WERI-Rb-1 (cell line): ENCODE results near the gene MSH5.

Experiments used
- DNase-seq: peaks from one replicate; pipeline ENCODE4 v3.0.0-alpha.2; 2020
- H3K27ac ChIP-seq: fragments of 250-450 bp; sonication (Bioruptor Pico); 2 replicates; pipeline ENCODE4 v1.5.1; 2020; ENCODE audit warnings: mild to moderate bottlenecking, moderate library complexity
- H3K27me3 ChIP-seq: fragments of 250-450 bp; sonication (Bioruptor Pico); 2 replicates; pipeline ENCODE4 v1.5.1; 2021; ENCODE audit warnings: mild to moderate bottlenecking, low read depth, moderate library complexity; ENCODE audit not compliant: insufficient read depth, severe bottlenecking
- H3K36me3 ChIP-seq: fragments of 250-450 bp; sonication (Bioruptor Pico); 2 replicates; pipeline ENCODE4 v1.5.1; 2020; ENCODE audit warnings: mild to moderate bottlenecking, moderate library complexity
- H3K4me3 ChIP-seq: 2 replicates; pipeline ENCODE4 v1.5.1; 2011; ENCODE audit warnings: low read depth, mild to moderate bottlenecking, control low read depth, low read length
- H3K9me3 ChIP-seq: fragments of 250-450 bp; sonication (Bioruptor Pico); 2 replicates; pipeline ENCODE4 v1.5.1; 2021; ENCODE audit warnings: mild to moderate bottlenecking, moderate library complexity; ENCODE audit not compliant: severe bottlenecking
- TF ChIP-seq, protein P1 (sequence below): IDR thresholded peaks from 2 replicates; pipeline ENCODE4 v1.5.1; 2011; ENCODE audit warnings: low read depth, mild to moderate bottlenecking, control low read depth, inconsistent platforms, low read length

Gene MSH5

DNA sequence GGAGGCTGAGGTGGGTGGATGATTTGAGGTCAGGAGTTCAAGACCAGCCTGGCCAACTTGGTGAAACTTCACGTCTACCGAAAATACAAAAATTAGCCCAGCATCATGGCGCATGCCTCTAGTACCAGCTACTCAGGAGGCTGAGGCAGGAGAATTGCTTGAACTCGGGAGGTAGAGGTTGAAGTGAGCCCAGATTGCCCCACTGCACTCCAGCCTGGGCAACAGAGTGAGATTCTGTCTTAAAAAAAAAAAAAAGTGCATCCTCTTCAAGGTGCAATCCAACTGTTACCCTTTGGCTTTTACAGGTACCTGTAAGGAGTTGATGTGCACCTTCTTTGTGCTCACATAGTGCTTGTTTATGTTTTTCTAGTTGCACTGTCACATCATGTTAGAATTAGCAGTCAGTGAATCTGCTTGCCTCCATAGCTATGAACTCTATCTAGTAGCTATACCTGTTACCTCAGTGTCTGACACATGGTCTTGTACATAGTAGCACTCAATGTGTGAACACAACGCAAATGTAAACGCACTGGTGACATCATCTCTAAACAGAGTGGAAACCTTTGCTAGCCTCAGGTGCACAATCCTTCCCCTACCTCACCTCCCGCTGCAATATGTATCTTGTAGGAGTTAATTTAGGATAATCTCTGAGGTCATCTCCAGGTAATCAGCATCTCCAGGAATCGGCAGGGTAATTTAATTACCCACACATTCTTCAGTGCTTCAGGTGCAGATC, 9.7 kb downstream of the MSH5 start:
- Histone ChIP-seq H3K9me3 (no peaks in the 10 kb centered on the region), H3K27ac (no peak overlapping the region), H3K27me3 (no peaks in the 10 kb centered on the region), H3K4me3 (no peak overlapping the region), H3K36me3 (no peaks in the 10 kb centered on the region)
- TF ChIP-seq, protein P1, sequence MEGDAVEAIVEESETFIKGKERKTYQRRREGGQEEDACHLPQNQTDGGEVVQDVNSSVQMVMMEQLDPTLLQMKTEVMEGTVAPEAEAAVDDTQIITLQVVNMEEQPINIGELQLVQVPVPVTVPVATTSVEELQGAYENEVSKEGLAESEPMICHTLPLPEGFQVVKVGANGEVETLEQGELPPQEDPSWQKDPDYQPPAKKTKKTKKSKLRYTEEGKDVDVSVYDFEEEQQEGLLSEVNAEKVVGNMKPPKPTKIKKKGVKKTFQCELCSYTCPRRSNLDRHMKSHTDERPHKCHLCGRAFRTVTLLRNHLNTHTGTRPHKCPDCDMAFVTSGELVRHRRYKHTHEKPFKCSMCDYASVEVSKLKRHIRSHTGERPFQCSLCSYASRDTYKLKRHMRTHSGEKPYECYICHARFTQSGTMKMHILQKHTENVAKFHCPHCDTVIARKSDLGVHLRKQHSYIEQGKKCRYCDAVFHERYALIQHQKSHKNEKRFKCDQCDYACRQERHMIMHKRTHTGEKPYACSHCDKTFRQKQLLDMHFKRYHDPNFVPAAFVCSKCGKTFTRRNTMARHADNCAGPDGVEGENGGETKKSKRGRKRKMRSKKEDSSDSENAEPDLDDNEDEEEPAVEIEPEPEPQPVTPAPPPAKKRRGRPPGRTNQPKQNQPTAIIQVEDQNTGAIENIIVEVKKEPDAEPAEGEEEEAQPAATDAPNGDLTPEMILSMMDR, result no peak
- no peak for DNase-seq

DNA sequence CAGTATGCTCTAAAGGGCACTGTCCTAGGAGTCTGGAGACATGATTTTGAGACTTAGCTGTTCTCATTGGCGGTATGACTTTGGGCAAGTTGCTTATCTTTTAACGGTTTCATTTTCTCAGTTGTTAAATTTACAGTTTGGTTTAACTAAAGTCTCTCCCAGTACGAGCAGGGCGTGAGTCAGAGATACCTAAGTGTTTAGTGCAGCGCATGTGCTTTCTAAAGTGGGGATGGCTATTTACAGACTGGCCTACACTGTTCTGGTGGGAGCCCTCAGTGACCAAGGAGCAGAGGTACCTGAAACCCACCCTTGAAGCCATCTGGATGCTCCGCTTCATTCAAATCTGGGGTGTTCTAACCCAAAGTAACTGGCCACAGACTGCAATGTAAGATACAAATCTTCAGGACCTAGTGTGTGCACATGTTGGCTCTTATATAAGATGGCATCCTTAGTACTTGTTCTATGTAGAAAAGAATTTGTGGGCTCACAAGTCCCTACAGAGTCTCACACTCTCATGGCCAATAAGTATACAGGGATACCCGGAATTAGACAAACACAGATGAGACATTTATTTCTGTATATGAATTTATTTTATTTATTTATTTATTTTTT, 10.7 kb downstream of the MSH5 start:
- no peak for DNase-seq
- H3K4me3 ChIP-seq, result no peak overlapping the region
- TF ChIP-seq, protein P1, result no peak
- H3K9me3 ChIP-seq, result no peaks in the 10 kb centered on the region
- no peaks in the 10 kb centered on the region for H3K27me3 ChIP-seq
- H3K27ac ChIP-seq, result no peak overlapping the region
- H3K36me3 ChIP-seq, result no peaks in the 10 kb centered on the region

DNA sequence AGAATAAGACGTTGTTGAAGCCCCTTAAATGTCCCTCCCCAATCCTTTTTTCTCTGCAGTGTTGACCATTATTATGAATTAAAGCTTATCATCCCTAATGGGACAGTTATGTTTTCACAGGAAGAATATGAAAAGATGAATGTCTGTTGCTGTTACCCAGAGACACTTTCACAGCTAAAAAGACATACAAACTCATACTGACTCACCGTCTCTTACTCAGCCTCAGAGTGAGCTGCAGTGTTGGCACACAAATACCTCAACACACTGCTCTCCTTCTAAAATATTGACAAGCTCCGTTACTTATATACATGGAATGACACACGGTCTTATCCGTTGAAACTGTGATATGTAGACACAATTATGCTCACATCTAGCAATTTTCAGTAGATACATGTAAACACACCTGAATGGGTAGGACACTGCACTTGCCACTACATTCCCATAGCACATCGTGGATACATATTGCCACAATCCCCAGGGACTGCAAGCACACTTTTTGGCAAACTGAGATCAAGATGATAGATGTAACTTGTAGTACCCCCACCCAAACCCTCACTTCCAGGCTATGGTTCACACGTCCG, 13.0 kb downstream of the MSH5 start:
- Histone ChIP-seq H3K4me3 (no peak overlapping the region), H3K36me3 (no peaks in the 10 kb centered on the region), H3K9me3 (no peaks in the 10 kb centered on the region), H3K27ac (no peak overlapping the region), H3K27me3 (no peaks in the 10 kb centered on the region)
- TF ChIP-seq, protein P1, result no peak
- no peak for DNase-seq

DNA sequence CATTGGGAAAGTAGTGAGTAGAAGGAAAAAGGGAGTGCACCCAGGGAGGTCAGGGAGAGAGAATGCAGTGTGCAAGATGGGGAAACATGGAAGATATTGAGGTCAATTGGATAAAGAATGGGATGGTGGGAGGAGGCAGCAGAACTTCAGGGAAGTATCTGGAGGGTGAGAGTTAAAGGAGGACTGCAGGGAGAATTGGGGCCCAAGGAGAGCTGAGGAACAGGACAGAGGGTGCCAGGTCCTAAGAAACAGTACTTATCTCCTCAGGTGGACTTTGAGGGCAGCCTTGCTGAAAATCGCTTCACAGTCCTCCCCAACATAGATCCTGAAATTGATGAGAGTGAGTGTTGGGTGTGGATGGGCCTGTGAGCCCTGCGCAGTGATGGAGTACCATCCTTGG, 18.5 kb downstream of the MSH5 start:
- TF ChIP-seq, protein P1, result no peak
- H3K27ac ChIP-seq, result no peak overlapping the region
- no peaks in the 10 kb centered on the region for H3K36me3 ChIP-seq
- no peak overlapping the region for H3K4me3 ChIP-seq
- H3K27me3 ChIP-seq, result no peaks in the 10 kb centered on the region
- H3K9me3 ChIP-seq, result peaks cover 6% of the 10 kb centered on the region
- DNase-seq, result no peak

- no peak for DNase-seq
- Histone ChIP-seq H3K27ac (no peak overlapping the region), H3K36me3 (no peaks in the 10 kb centered on the region), H3K27me3 (no peaks in the 10 kb centered on the region), H3K4me3 (no peak overlapping the region), H3K9me3 (peaks cover 7% of the 10 kb centered on the region)
- TF ChIP-seq, protein P1, result peak; percentile 31; the same call in 1 of the 2 replicates
Observed at GRCh38 chr6:31760790-31761189, 21.0 kb downstream of the MSH5 start.
